Measurements from ENCODE around the gene MECP2. TPM values are rescaled to one million over a fixed set of nuclear protein-coding genes. Genes with fewer than 3 reads are reported as not detected.
"Not testable (repeated sequence)": the region's sequence is repeated elsewhere in the genome, so short reads cannot be mapped to it uniquely, and the experiment has no call there.

MECP2 gene
- 10 to 100 TPM; 19.7 to 76.0 (median 33.9) TPM for total RNA-seq

DNA sequence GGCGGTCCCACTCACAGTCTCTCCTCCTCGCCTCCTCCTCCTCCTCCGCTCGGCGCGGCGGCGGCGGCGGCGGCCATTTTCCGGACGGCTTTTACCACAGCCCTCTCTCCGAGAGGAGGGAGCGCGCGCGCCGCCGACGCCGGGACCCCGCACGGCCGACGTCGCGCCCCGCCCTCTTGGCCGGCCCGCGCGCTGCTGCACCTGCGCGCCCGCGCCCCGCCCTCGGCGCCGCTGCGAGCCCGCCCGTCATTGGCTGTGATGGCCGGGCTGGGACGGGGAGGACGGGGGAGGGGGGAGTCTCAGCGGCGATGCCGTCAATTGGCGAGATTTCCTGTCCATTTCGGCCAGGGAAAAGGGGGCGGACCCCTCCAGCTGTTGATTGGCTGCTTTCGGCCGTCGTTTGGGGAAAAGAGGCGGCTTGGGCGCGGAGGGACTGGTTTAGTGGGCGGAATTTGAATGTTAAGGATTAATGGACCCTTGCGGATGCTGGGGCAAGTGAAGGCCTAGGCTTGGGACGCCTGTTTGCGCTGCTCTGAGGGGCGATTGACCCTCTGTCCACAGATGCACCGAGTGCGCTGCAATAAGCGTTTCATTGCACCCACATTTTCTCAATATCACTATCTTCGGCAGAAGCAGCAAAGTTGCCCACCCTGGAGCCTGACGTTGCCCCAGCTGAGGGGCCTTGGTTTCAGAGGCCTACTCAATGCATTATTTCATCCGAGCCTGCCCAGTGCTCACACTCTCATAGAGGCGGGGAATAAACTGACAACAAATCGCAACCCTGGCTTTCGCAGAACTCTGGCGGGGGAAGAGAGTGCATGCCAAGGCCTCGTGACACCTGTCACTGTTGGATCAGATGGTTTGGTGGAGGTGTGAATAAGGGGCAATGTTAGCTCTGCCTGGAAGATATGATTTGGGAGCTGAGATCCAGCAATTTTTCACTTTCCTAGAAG lies at the start of gene MECP2:
Gene MECP2 (minus strand): TSS at position 129 of the 953 bp plus-strand sequence.
- TF ChIP-seq POLR2A (IDR thresholded peaks at IDR 0.05): peak in 1 of 2 donors; percentile 49
- no peak for TF ChIP-seq EP300 (IDR thresholded peaks at IDR 0.05)
- Histone ChIP-seq H3K36me3 (no peaks in the 10 kb centered on the region), H3K9me3 (no peaks in the 10 kb centered on the region), H3K4me3 (peak within 1 kb of the TSS; percentile 87), H3K4me1 (peaks cover 27% of the 10 kb centered on the region), H3K27me3 (no peaks in the 10 kb centered on the region), H3K27ac (peak within 1 kb of the TSS; percentile 98)
- 44% methylated on average over 50 of the region's 75 CpGs for WGBS
- peak; percentile 94 to 95 for DNase-seq (ENCODE audit: low spot score in 2 of 2)

DNA sequence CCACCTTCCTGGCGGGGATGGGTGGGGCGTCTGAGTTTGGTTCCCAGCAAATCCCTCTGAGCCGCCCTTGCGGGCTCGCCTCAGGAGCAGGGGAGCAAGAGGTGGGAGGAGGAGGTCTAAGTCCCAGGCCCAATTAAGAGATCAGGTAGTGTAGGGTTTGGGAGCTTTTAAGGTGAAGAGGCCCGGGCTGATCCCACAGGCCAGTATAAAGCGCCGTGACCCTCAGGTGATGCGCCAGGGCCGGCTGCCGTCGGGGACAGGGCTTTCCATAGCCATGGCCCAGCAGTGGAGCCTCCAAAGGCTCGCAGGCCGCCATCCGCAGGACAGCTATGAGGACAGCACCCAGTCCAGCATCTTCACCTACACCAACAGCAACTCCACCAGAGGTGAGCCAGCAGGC lies 46.5 kb upstream of the MECP2 start, which contains the start of gene OPN1LW:
Gene OPN1LW (plus strand): TSS at position 234 of the 400 bp plus-strand sequence. CDS start 41 bp downstream, at position 275.
- not testable (repeated sequence) for DNase-seq (ENCODE audit: low spot score in 2 of 2); H3K36me3 ChIP-seq; H3K27ac ChIP-seq; H3K4me1 ChIP-seq; H3K9me3 ChIP-seq; H3K27me3 ChIP-seq; H3K4me3 ChIP-seq
- WGBS: 93% methylated on average over 11 of the region's 15 CpGs

DNA sequence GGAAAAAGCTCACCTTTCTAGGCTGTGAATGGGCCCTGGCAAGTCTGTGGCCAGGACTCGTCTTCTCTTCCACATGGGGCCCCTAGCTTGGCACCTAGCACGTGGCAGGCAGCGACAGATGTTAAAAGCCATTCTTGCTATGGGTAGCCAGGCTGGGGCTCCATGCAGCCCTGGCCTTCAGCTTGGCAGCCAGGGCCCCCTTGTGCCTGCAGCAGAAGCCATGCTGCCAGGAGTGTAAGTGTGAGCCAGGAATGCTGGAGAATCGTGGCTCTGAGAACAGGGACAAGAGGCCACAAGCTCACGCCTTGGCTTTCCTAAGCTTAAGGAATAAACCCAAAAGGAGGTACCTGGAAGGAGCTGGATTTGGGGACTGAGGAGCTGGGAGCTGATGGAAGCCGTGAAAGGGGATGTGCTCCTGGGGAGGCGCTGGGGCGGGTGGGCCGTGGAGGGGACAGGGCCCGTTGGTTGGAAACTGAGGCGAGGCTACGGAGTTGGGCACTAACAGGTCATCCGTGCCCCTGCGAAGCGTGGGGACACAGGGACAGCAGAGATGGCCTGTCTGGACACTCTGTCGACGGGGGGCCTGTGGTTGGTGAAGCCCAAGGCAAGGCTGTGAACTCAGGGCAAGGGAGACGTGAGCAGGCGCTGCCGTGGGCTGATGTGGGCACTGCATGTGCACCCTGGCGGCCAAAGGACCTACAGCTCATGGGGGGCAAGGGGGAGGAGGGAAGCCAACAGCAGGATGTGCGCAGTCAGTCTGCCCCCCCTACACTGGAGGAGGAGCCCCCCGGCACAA lies 45.6 kb upstream of the MECP2 start:
- Histone ChIP-seq H3K9me3 (no peaks in the 10 kb centered on the region), H3K4me1 (no peaks in the 10 kb centered on the region), H3K4me3 (no peak overlapping the region), H3K36me3 (no peaks in the 10 kb centered on the region), H3K27ac (no peak overlapping the region), H3K27me3 (no peaks in the 10 kb centered on the region)
- TF ChIP-seq, protein P1, sequence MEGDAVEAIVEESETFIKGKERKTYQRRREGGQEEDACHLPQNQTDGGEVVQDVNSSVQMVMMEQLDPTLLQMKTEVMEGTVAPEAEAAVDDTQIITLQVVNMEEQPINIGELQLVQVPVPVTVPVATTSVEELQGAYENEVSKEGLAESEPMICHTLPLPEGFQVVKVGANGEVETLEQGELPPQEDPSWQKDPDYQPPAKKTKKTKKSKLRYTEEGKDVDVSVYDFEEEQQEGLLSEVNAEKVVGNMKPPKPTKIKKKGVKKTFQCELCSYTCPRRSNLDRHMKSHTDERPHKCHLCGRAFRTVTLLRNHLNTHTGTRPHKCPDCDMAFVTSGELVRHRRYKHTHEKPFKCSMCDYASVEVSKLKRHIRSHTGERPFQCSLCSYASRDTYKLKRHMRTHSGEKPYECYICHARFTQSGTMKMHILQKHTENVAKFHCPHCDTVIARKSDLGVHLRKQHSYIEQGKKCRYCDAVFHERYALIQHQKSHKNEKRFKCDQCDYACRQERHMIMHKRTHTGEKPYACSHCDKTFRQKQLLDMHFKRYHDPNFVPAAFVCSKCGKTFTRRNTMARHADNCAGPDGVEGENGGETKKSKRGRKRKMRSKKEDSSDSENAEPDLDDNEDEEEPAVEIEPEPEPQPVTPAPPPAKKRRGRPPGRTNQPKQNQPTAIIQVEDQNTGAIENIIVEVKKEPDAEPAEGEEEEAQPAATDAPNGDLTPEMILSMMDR (IDR thresholded peaks at IDR 0.05): no peak
- TF ChIP-seq EP300 (IDR thresholded peaks at IDR 0.05) (no peak), POLR2A (IDR thresholded peaks at IDR 0.05) (no peak), POLR2AphosphoS5 (IDR thresholded peaks at IDR 0.05) (no peak)
- no peak for DNase-seq (ENCODE audit: low spot score in 2 of 2)
- 76% methylated on average over 17 of the region's 23 CpGs for WGBS

DNA sequence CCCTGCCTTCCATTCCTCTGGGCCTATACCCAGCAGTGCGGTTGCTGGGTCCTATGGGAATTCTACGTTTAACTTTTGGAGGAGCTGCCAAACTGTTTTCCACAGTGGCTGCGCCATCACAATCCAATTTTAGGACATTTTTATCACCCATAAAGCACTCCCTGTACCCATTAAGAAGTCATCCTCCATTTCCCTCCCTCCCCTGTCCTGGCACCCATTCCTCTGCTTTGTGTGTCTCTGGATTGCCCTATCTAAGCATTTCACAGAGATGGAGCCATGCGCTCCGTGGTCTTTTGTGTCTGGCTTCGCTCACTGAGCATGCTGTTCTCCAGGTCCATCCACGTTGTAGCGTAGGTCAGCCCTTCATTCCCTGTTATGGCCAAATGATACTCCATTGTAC lies 44.9 kb upstream of the MECP2 start:
- H3K27me3 ChIP-seq: no peaks in the 10 kb centered on the region
- H3K9me3 ChIP-seq: no peaks in the 10 kb centered on the region
- no peaks in the 10 kb centered on the region for H3K4me1 ChIP-seq
- no peak overlapping the region for H3K4me3 ChIP-seq
- TF ChIP-seq POLR2AphosphoS5 (IDR thresholded peaks at IDR 0.05) (no peak), POLR2A (IDR thresholded peaks at IDR 0.05) (no peak), EP300 (IDR thresholded peaks at IDR 0.05) (no peak)
- TF ChIP-seq, protein P1 (IDR thresholded peaks at IDR 0.05): no peak
- no peaks in the 10 kb centered on the region for H3K36me3 ChIP-seq
- 94% methylated on average over 8 of the region's 8 CpGs for WGBS
- no peak for DNase-seq (ENCODE audit: low spot score in 2 of 2)
- H3K27ac ChIP-seq: no peak overlapping the region

DNA sequence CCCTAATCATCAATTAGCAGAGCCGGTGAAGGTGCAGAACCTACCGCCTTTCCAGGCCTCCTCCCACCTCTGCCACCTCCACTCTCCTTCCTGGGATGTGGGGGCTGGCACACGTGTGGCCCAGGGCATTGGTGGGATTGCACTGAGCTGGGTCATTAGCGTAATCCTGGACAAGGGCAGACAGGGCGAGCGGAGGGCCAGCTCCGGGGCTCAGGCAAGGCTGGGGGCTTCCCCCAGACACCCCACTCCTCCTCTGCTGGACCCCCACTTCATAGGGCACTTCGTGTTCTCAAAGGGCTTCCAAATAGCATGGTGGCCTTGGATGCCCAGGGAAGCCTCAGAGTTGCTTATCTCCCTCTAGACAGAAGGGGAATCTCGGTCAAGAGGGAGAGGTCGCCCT lies 43.2 kb upstream of the MECP2 start:
- Histone ChIP-seq H3K27me3 (no peaks in the 10 kb centered on the region), H3K27ac (no peak overlapping the region), H3K9me3 (no peaks in the 10 kb centered on the region), H3K4me1 (peaks cover 3% of the 10 kb centered on the region), H3K4me3 (no peak overlapping the region), H3K36me3 (no peaks in the 10 kb centered on the region)
- no peak for TF ChIP-seq POLR2AphosphoS5 (IDR thresholded peaks at IDR 0.05)
- TF ChIP-seq POLR2A (IDR thresholded peaks at IDR 0.05): no peak
- WGBS: 79% methylated on average over 8 of the region's 10 CpGs
- no peak for DNase-seq (ENCODE audit: low spot score in 2 of 2)

DNA sequence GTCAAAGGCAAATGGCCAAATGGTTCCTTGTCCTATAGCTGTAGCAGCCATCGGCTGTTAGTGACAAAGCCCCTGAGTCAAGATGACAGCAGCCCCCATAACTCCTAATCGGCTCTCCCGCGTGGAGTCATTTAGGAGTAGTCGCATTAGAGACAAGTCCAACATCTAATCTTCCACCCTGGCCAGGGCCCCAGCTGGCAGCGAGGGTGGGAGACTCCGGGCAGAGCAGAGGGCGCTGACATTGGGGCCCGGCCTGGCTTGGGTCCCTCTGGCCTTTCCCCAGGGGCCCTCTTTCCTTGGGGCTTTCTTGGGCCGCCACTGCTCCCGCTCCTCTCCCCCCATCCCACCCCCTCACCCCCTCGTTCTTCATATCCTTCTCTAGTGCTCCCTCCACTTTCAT lies 42.7 kb upstream of the MECP2 start:
- peaks cover 3% of the 10 kb centered on the region for H3K4me1 ChIP-seq
- 83% methylated on average over 12 of the region's 12 CpGs for WGBS
- TF ChIP-seq EP300 (IDR thresholded peaks at IDR 0.05): no peak
- TF ChIP-seq POLR2AphosphoS5 (IDR thresholded peaks at IDR 0.05): no peak
- no peak for TF ChIP-seq POLR2A (IDR thresholded peaks at IDR 0.05)
- TF ChIP-seq, protein P1 (IDR thresholded peaks at IDR 0.05): no peak
- no peaks in the 10 kb centered on the region for H3K27me3 ChIP-seq
- no peak for DNase-seq (ENCODE audit: low spot score in 2 of 2)
- H3K36me3 ChIP-seq: no peaks in the 10 kb centered on the region
- H3K9me3 ChIP-seq: no peaks in the 10 kb centered on the region
- no peak overlapping the region for H3K27ac ChIP-seq
- H3K4me3 ChIP-seq: no peak overlapping the region

Data from suprapubic skin (tissue), 4 donors.